Stimulated activated CD8-positive, alpha-beta memory T cell treated with anti-CD3 and anti-CD28 coated beads, Interleukin-4, amount 100 ng/mL, for 4 hours (primary cell): ENCODE results near the gene MRPL52.

Source experiments
- DNase-seq, 2 donors: peaks; one replicate each; pipeline ENCODE4 v3.0.0-alpha.2; 2020; ENCODE audit warnings: low read depth in 2 of 2, low spot score in 1 of 2

Gene MRPL52

DNA sequence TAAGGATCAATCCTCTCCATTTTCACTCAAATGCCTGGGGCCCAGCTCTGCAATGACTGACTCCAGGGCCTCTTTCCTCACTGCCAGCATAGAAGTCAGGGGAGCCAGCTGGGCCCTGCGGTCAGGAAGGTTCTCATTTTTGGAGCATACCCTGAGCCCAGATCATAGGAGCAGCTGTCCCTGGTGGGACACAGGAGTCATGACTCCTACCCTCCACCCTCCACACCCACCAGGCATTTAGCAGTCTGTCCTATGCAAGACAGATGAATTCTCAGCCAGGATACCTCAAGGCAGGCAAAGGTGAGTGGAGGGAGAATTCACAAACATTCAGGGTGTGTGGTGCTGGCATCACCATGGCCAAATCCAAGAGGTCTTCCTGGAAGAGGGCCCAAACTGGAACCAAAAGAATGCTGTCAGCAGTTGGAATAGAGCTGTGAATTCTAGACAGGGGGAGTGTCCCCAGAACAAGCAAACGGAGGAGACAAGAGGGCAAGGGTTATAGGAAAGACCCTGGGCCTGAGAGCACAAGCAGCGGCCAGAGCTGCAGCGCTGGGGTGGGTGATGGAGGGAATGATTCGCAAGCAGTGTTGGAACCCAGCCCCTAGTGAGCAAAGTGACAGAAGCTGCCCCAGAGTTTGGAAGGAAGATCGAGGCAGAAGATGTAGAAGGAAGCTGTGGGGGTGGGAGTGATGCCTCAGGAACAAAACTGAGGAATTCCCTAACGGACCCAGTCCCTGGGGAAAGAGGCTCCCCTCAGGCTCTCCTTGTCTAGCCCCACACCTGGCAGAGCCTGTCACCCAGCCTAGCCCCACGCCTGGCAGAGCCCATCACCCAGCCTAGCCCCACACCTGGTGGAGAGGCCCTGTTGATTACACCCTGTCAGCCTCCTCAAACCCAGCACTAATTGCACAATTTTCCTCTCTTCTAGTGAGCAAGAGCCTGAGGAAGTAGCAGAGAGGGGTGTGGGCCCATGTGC is 48.9 kb downstream of the MRPL52 start:
- DNase-seq: no peak

DNA sequence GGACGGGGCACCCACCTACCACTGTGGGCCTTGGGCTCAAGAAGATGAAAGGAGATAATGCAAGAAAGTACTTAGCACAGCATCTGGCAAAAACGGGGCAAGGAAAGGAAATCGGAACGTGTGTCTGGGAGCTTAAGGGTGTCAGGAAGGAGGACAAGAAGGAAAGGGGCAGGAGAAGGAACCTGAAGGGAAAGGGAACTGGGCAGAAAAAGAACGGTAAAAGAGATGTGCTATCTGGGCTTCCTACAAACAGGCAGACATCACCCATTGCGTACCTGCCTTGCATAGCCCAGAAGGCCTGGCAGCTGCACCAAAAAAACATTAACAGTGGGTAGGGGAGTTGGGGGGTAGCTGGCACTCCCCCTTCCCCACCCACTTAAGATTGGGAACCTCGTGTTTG is 52.4 kb downstream of the MRPL52 start:
- DNase-seq: no peak

DNA sequence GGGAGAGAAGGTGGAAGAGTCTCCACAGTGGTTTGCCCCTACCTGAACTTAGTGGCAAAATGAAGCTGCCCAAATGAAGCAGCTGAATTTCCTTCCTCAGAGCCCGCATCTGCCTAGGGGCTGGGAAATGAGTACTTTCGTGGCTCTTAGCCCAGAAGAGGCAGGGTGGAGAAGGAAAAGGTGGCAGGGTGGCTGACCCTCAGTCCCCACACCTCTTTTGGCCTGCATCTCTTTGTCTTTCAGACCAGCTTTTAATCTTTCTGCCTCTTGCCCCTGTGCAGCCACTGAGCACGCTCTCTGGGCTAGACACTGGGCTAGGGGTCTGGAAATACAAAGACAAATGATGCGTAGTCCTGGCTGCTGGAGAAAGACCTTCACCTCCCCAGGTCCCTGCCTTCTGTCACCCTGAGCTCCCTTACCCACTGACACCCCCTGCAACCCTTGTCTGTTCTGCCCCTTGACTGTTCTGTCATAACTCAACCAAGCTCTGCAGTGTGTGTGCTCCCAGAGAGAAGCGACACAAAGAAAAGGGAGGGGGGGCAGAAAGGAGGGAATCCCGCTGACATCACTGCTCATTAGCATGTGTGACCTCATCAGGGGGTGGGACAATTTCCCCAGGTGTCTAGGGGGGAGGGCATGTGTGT is 53.0 kb downstream of the MRPL52 start:
- DNase-seq: peak; percentile 15 to 30

DNA sequence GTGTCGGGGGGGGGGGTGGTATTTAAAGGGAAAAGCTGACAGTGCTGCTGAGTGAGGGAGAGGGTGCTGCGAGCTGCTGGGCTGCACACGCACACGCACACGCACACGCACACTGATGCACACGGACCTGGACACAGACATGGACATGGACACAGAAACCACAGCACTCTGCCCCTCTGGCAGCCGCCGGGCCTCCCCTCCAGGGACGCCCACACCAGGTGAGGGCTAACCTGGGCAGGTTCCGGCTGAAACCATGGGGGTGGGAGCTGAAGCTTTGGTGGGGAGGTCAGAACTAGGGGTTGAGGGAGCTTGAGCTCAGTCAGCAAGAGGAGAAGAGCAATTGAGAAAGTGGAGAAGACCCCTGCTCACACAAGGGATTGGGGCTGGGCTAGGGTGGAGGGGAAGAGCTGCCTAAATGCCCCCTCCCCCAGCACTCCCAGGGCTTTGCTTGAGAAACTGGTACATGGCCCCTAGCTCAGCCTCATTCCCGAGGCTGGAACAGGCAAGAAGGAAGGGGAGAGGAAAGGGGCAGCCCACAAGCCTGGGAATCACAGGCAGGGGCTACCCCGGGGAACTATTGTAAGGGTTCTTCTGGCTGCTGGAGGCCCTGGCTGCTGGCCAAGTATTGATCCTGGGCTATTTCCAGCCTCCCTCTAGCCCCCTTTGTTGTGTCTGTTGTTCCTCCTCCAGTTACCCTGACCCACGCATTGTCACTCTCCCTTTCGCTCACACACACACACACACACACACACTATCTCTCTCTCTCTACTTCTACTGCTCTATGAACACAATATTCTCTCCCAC is 53.7 kb downstream of the MRPL52 start, which contains the start of gene REM2:
Gene REM2, plus strand, starts transcription at position 50 of the 804 bp plus-strand sequence. Its CDS starts 66 bp downstream, at position 116.
- DNase-seq: no peak

DNA sequence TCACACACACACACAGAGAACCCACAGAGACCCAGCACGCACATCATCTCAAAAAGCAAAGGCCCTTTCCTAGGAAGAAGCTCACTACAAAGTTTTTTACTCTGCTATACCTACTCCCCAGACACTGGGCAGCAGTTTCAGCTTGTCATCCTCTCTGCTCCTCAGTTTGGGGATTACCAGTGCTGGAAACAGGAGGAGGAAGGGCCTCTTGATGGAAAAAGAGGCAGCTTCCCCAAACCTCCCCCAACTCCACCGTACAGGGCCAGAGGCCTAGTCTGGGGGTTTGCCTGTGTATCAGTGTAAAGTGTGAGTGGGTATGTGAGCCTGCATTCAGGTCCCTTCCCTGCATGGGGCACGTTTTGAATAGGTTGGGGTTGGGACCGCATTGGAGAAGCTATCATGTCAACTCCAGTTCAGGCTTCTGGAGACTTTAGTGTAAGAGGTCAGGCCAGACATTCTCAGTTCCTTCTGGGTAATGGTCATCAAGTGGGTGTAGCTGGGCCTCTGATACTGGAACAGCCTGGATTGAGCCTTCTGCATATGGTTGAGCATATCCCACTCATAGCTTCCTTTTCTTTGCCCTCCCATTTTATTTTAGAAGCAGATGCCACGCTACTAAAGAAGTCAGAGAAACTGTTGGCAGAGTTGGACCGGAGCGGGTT is 54.5 kb downstream of the MRPL52 start:
- no peak for DNase-seq
